MM.1S (cell line): ENCODE results near the gene TMEM117.

Experiments
- DNase-seq: peaks from one replicate; pipeline ENCODE4 v3.0.0-alpha.2; 2015
- H2AFZ ChIP-seq: fragments of 300-600 bp; sonication (generic); 2 replicates; pipeline ENCODE4 v1.6.0; 2016; ENCODE audit warnings: antibody characterized with exemption, low read length
- H3F3A ChIP-seq: fragments of 300-600 bp; sonication (generic); 2 replicates; pipeline ENCODE4 v1.6.1; 2016; ENCODE audit warnings: mild to moderate bottlenecking, antibody characterized with exemption, low read length, moderate library complexity, mixed read lengths; ENCODE audit not compliant: insufficient read depth
- H3K27ac ChIP-seq: fragments of 300-600 bp; sonication (generic); 2 replicates; pipeline ENCODE4 v1.5.1; 2016; ENCODE audit warnings: mild to moderate bottlenecking, low read length
- H3K27me3 ChIP-seq: fragments of 300-600 bp; sonication (generic); replicated peaks from 2 replicates; pipeline ENCODE4 v1.6.0; 2016; ENCODE audit warnings: low read length; ENCODE audit not compliant: insufficient read depth
- H3K36me3 ChIP-seq: fragments of 300-600 bp; sonication (generic); replicated peaks from 2 replicates; pipeline ENCODE4 v1.6.1; 2016; ENCODE audit warnings: mild to moderate bottlenecking, low read length, mixed read lengths; ENCODE audit not compliant: insufficient read depth
- H3K4me1 ChIP-seq: fragments of 300-600 bp; sonication (generic); 2 replicates; pipeline ENCODE4 v1.6.1; 2016; ENCODE audit warnings: low read length, mixed read lengths
- H3K4me2 ChIP-seq: fragments of 300-600 bp; sonication (generic); 2 replicates; pipeline ENCODE4 v1.6.0; 2016; ENCODE audit warnings: low read depth, low read length
- H3K4me3 ChIP-seq: fragments of 300-600 bp; sonication (generic); 2 replicates; pipeline ENCODE4 v1.5.1; 2016; ENCODE audit warnings: low read length, mixed read lengths
- H3K79me2 ChIP-seq: fragments of 300-600 bp; sonication (generic); 2 replicates; pipeline ENCODE4 v1.6.1; 2016; ENCODE audit warnings: mixed run types, low read length, mixed read lengths
- H3K9ac ChIP-seq: fragments of 300-600 bp; sonication (generic); 2 replicates; pipeline ENCODE4 v1.6.1; 2016; ENCODE audit warnings: low read length, mixed read lengths
- H3K9me2 ChIP-seq: fragments of 300-600 bp; sonication (generic); replicated peaks from 2 replicates; pipeline ENCODE4 v1.6.1; 2016; ENCODE audit warnings: mild to moderate bottlenecking, low read length, mixed read lengths; ENCODE audit not compliant: insufficient read depth
- H3K9me3 ChIP-seq: fragments of 300-600 bp; sonication (generic); replicated peaks from 2 replicates; pipeline ENCODE4 v1.6.1; 2016; ENCODE audit warnings: mild to moderate bottlenecking, low read length, mixed read lengths; ENCODE audit not compliant: insufficient read depth
- H4K20me1 ChIP-seq: fragments of 300-600 bp; sonication (generic); 2 replicates; pipeline ENCODE4 v1.6.1; 2016; ENCODE audit warnings: mild to moderate bottlenecking, low read length, moderate library complexity, mixed read lengths; ENCODE audit not compliant: insufficient read depth
- CTCF ChIP-seq: fragments of 300-600 bp; sonication (generic); IDR thresholded peaks from 2 replicates; pipeline ENCODE4 v1.5.1; 2016; ENCODE audit warnings: antibody characterized with exemption, low read length, mixed read lengths
- EZH2 ChIP-seq: fragments of 300-600 bp; sonication (generic); optimal IDR thresholded peaks from 2 replicates; pipeline ENCODE3; 2017; ENCODE audit warnings: low read depth, mild to moderate bottlenecking, antibody characterized with exemption, low read length, mixed read lengths
- EZH2phosphoT487 ChIP-seq: fragments of 300-600 bp; sonication (generic); IDR thresholded peaks from 2 replicates; pipeline ENCODE4 v1.6.1; 2018; ENCODE audit warnings: antibody characterized with exemption, low read length

The TMEM117 gene

GRCh38 chr12:44217146-44217883 is 381.4 kb downstream of the TMEM117 start:
- Histone ChIP-seq H3K4me1 (no peaks in the 10 kb centered on the region), H3K9me2 (no peaks in the 10 kb centered on the region), H3K79me2 (no peaks in the 10 kb centered on the region), H3K4me3 (no peak overlapping the region), H3K27me3 (no peaks in the 10 kb centered on the region), H3F3A (no peaks in the 10 kb centered on the region), H3K9me3 (no peaks in the 10 kb centered on the region), H3K9ac (no peak overlapping the region), H2AFZ (no peak overlapping the region), H3K4me2 (no peak overlapping the region), H4K20me1 (no peaks in the 10 kb centered on the region), H3K36me3 (no peaks in the 10 kb centered on the region), H3K27ac (no peak overlapping the region)
- no peak for DNase-seq
- TF ChIP-seq EZH2 (no peak), EZH2phosphoT487 (no peak), CTCF (no peak)

GRCh38 chr12:44223736-44224135 is 387.9 kb downstream of the TMEM117 start:
- H3K9me2 ChIP-seq = no peaks in the 10 kb centered on the region
- H3K4me1 ChIP-seq = no peaks in the 10 kb centered on the region
- H3K9ac ChIP-seq = no peak overlapping the region
- no peaks in the 10 kb centered on the region for H3F3A ChIP-seq
- TF ChIP-seq CTCF = no peak
- TF ChIP-seq EZH2phosphoT487 = no peak
- TF ChIP-seq EZH2 = no peak
- H3K27ac ChIP-seq = no peak overlapping the region
- no peak overlapping the region for H3K4me3 ChIP-seq
- no peaks in the 10 kb centered on the region for H3K79me2 ChIP-seq
- H4K20me1 ChIP-seq = no peaks in the 10 kb centered on the region
- no peaks in the 10 kb centered on the region for H3K27me3 ChIP-seq
- no peaks in the 10 kb centered on the region for H3K9me3 ChIP-seq
- H2AFZ ChIP-seq = no peak overlapping the region
- H3K4me2 ChIP-seq = no peak overlapping the region
- no peak for DNase-seq
- no peaks in the 10 kb centered on the region for H3K36me3 ChIP-seq

- Histone ChIP-seq H3K36me3 (no peaks in the 10 kb centered on the region), H3F3A (no peaks in the 10 kb centered on the region), H3K4me2 (no peak overlapping the region), H3K9me2 (no peaks in the 10 kb centered on the region), H4K20me1 (no peaks in the 10 kb centered on the region), H3K4me1 (no peaks in the 10 kb centered on the region), H3K27ac (no peak overlapping the region), H3K9me3 (no peaks in the 10 kb centered on the region), H3K4me3 (no peak overlapping the region), H2AFZ (no peak overlapping the region), H3K9ac (no peak overlapping the region), H3K79me2 (no peaks in the 10 kb centered on the region), H3K27me3 (no peaks in the 10 kb centered on the region)
- DNase-seq = no peak
- TF ChIP-seq EZH2phosphoT487 (no peak), CTCF (no peak), EZH2 (no peak)
Measured at GRCh38 chr12:44224399-44225148, 388.7 kb downstream of the TMEM117 start.
